GM18502 (cell line): ENCODE results near the gene STOML1.
"Not testable (repeated sequence)": the region's sequence is repeated elsewhere in the genome, so short reads cannot be mapped to it uniquely, and the experiment has no call there.

Experiments used
- ATAC-seq: cut with Tn5 transposase; IDR thresholded peaks from one replicate; pipeline ENCODE4 v1.9.1; 2021; ENCODE audit warnings: mild to moderate bottlenecking; ENCODE audit not compliant: unreplicated experiment, poor library complexity

STOML1 gene

DNA sequence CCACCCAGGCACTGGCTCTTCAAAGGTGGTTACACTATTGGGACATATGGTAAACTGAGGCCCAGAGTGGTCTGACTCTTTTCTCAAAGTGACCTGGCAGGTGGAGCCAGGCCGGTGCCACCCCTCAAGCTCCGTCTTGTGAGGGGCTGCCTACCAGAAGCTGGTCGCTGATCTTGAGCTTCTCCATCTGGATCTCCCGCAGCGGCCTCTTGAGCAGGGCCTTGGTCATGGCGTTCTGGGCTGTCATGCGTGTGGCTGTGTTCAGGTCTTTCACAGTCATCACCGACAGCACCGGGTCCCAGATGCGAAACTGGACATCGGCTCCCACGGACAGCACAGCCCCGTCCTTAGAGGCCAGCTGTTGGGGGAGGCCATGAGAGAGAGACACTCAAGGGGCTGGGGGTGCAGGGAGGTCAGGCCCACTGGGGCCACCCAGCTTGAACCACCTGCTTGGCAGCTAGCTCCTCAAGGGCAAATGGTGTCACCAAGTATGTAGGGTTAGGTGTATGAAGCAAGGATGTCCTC, 3.6 kb downstream of the STOML1 start:
- no peak for ATAC-seq

DNA sequence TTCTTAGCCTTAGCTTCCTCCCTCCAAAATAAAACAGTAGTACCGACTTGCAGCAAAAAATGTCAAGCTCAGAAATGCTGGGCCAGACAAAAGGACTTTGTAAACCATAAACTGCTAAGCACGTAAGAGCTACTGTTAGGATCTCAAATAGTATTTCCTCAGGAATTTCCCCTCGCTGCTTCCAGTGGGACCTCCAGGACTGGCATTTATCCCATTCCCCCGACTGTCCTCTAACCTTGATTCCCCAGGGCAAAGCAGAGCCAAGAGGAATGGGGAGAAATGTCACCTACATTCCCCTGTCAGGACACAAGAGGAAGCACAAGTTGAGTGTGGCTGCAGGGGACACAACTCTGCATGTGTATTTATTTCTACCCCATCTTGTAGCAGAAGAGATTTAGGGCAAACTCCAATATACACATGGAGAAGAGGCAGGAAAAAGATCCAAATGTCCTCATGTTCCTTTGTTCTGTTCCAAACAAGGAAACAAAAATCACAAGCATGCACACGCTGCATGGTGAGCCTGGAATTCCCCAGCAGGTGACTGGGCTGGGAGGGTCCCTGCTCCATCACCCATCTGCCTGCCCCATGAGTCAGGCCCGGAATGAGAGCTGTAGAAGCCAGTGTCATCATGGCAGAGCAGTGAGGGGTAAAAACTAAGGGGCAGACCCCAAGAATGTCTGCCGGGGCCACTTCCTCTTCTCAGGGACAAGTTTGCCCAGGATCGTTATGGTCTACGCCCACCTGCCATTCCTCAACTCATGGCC, 4.2 kb downstream of the STOML1 start:
- no peak for ATAC-seq

DNA sequence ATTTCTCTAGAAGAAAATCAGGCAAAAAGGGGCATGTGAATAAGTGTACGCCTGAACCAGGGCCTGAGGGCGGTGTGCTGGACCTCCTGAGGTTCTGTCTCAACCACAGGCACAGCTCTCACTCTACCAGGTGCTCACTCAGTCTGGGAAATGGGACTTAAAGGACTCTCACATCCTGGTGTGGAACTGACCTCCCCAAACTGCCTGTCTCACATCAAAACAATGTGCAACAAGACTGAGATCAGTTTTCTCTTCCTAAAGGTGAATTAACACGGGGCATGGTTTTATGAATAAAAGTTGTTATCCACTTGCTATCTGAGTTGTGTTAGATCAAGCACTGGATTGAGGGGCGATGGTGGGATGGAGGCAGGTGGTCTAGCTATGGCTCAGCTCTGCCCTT, 4.8 kb downstream of the STOML1 start:
- no peak for ATAC-seq

DNA sequence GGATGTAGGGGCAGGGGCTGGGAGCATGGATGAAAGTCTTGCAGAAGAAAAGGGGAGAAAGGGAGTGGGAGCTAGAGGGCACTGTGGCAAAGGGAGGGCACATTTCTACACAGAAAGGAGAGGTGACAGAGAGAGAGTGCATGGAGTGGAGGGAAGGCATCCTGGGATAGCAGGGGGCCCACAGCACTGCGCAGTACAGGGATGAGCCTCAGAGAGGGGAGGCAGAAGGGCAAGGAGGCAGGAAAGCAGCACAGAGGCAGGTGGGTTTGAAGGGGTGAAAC, 5.4 kb downstream of the STOML1 start:
- no peak for ATAC-seq

DNA sequence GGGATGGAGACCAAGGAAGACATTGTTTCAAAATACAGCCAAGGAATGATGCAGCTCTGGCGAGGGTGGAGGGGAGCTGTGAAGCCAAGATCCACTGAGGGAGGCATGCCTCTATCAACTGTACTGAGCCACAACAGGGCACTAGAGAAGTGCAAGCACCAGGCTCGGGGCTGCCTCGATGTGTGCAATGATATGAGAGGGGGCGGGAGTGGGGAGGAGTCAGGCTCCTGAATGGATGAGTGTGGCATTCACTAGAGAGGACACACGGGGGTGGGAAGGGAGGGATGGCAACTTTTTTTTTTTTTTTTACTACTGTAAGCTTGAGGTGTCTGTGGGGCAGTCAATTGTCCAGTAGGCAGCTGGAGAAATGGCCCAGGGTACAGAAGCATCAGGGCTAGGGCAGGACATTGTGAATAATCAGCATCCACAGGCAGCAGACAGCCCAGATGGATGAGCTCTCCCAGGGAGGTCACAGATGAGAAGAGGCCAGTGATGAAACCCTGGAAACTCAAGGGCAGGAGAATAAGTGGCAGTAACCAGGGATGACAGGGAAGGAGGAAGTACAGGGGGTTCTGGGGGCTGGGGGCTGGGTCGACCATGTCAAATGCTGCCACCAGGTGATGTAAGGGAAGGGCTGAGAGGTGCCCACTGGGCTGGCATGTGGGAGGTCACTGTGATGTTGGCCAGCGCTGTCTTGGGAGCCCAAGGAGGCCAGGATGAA, 5.9 kb downstream of the STOML1 start:
- ATAC-seq = no peak

DNA sequence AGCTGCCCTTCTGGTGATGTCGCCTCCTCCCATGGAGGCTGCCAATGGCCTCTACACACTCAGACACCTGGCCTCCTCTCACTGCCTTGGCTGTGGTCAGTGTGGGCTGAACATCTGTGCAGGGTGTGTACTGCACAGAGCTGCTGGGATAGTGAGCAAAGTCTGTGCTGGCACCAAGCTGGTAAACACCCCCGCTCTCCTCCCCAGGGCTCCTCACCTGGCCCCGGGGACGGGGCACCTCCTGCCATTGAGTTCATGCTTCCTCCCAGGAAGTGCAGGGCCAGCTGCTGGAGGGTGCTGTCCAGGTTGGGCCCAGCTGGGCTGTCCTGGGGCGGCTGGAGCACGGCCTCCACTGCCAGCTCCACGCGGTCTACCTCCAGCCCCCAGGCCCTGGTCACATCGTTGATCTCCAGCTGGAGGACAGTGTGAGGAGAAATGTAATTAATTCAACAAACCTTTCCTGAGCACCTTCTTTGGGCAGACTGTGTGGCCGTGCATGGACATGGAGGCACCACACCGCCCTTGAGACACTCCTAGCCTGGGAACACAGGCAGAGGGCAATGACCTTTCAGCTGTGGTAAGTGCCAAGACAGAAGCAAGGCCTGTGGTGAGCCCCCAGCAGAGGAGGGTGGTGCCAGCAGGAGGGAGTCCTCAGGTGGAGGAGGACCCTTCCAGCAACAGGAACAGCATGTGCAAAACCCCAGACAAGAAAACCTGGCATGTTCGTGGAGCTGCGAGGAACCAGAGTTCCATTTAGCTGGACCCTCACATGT, 6.8 kb downstream of the STOML1 start:
- no peak for ATAC-seq

DNA sequence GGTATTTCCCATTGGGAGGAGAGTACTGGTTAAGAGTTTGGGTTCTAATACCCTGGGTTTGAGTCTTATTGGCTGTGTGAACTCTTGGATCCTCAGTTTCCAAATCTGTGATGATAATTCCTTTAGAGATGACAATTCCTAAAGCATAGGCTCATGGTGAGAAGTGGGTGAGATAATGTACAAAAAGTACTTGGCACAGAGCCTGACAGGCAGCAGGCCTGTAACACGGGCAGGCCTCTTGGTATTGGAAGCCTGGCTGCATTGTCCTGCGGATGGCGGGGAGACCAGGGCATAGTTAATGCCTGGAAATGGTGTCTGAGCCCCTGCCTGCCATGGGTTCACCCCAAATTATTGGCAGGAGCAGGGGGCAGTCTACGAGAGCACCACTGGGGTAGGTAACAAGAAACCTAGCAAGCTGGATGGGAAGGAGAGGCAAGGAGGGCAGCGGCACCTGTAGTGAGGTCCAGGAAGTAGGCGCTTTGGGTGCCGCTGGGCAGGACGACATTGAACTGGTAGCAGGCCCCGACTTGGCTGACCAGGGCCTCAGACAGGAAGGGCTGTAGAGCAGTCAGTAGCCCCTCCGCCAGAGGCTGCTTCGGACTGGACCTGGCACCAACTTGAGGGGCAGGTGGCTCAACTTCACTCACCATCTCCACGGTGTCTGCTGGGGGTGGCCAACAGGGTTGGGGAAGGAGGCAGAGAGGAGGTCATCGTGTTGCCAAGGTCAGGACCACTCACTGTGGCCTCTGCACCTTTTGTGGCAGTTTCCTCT, 7.7 kb downstream of the STOML1 start:
- ATAC-seq = no peak

DNA sequence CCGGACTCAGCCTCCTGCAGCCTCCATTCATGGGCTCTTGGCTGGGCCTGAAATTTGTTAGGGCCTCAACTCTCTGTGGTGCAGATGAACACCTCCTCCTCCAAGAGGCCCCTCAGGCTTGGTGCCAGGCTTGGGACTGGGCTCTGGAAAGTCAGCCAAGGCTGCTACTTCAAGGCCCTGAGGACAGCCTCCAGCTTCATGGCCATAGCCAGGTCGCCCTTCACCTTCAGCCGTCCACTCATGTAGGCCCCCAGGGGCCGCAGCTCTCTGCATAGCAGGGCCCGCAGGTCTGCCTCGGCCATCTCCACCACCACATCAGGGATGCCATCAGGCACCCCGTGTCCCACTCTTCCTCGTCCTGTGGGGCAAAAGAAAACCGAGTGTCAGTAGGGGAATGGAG, 8.3 kb downstream of the STOML1 start:
- no peak for ATAC-seq

DNA sequence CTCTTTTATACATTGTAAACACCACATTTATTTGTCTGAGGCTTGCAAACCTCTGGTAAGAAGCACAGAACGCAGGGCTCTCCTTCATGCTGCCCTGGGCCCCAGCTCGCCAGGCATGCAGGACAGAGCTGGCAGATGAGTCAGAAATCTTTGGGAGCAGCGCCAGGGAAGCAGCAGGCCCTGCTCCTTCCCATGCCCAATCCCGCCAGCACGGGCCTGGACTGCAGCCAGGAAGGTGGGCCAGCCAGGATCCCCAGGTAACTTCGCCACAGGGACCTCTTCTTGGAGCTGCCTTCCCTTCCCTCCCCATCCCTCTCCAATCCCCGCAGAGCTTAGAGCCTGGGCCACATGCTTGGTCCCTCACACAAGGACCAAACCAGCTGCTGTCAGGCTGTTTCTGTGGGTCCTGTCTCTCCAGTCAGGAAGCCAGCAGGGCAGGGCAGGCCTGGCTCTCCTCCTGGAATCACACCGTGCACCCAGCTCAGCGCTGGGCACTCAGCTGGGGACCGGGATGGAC, 8.8 kb downstream of the STOML1 start:
- no peak for ATAC-seq

DNA sequence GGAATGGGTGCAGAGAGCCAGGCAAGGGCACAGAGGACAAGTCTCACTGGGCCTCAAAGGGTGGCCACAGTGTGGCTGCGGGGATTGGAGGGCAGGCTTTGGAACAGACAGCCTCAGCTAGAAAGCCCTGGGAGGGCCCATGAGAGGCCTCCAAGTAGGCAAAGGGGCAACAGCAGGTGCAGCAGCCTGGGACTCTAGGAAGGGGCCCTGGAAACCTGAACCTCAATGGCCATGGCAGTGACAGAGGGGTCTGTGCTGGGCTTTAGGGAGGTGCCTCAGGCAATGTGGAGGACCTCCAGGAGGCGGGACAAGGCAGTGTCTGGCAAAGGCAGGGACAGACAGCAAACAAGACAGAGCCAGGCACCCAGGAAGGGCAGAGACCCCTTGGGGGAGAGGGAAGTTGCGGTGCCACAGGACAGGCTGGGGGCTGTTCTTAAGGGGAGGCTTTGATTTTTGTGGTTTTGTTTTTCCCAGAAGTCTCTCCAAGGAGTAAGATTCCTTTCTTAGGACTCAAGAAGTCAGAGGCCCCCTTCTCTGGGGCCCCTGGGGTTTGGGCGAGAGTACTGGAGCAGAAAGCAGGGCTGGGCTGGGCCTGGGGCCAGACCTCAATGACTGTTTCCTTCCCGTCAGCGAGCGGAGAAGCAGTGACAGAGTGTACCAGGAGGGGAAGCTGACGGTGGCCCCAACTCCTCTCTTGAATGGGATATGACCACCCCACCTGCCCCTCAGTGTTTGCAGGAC, 9.7 kb downstream of the STOML1 start:
- no peak for ATAC-seq

DNA sequence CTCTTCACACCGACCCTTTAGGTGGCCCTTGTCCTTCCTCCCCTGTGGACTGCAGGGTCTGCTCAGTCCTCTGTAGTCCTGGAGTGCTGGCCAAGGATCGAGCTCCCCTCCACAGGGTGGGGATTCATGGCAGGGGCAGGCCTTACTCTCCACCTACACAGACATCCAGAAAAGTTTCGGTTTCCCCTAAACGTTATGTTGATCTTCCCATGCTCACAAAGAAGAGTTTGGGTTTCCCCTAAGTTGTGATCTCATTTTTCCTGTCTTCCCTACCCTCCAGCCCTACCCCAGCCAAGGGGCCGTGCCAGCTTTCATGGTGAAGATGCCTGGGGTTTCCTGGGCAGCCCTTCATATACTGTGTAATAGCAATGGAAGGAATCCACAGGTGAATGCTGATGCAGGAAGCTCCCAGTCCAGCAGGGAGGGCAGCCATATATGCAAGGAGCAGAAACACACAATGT, 10.3 kb downstream of the STOML1 start:
- ATAC-seq = no peak

DNA sequence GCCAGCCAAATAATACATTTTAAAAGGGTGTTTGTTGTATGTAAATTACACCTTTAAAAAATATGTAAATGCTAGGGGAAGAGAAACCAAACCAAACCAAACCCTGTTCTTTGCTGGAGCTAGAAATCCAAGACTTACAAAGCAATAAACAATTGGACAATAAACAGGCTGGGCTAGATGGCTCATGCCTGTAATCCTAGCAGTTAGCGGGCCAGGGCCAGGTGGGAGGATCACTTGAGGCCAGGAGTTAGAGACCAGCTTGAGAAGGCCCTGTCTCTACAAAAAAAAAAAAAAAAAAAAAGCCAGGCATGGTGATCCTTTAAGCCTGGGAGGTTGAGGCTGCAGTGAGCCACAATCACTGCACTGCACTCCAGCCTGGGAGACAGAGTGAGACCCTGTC, 12.5 kb downstream of the STOML1 start:
- no peak for ATAC-seq

DNA sequence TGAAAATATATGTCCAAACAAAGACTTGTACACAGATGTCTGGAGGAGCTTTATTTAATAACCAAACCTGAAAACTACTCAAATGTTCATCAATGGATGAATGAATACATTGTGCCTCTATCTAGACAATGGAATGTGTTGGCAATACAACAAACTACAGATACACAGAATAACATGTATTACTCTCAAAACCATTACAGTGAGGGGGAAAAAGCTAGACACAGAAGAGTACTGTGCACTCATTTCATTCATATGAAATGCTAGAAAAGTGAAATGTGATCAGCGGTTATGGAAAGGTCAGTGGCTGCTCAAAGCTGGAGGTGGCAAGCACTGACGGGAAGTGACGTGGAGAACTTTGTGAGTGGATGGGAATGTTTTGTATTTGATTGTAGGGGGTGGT, 13.2 kb downstream of the STOML1 start:
- ATAC-seq = no peak

DNA sequence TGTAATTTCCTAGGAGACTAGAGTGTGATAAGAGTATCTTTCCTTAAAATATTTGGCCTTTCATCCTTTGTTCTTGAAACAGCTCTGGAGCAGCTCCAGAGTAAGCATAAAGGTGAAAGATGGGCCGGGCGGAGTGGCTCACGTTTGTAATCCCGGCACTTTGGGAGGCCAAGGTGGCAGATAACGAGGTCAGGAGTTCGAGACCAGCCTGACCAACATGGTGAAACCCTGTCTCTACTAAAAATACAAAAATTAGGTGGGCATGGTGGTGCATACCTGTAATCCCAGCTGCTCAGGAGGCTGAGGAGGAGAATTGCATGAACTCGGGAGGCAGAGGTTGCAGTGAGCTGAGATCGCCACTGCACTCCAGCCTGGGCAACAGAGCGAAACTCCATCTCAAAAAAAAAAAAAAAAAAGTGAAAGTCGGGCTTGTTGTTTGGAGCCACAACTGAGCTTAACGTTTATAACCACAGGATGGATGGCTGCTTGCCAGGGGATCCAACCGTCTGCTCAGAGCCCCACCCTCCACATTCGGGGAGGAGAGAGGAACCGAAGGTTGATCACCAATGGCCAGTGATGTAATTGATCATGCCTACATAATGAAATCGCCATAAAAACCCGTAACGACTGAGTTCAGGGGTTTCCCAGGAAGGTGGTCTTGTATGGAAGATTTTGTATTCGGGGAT, 16.5 kb downstream of the STOML1 start:
- ATAC-seq = not testable (repeated sequence)

DNA sequence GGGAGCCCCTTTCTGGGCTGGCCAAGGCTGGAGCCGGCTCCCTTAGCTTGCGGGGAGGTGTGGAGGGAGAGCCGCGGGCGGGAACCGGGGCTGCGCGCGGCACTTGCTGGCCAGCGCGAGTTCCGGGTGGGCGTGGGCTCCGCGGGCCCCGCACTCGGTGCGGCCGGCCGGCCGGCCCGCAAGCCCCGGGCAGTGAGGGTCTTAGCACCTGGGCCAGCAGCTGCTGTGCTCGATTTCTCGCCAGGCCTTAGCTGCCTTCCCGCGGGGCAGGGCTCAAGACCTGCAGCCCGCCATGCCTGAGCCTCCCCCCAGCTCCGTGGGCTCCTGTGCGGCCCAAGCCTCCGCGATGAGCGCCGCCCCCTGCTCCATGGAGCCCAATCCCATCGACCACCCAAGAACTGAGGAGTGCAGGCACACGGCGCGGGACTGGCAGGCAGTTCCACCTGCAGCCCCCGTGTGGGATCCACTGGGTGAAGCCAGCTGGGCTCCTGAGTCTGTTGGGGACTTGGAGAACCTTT, 18.4 kb downstream of the STOML1 start:
- not testable (repeated sequence) for ATAC-seq

DNA sequence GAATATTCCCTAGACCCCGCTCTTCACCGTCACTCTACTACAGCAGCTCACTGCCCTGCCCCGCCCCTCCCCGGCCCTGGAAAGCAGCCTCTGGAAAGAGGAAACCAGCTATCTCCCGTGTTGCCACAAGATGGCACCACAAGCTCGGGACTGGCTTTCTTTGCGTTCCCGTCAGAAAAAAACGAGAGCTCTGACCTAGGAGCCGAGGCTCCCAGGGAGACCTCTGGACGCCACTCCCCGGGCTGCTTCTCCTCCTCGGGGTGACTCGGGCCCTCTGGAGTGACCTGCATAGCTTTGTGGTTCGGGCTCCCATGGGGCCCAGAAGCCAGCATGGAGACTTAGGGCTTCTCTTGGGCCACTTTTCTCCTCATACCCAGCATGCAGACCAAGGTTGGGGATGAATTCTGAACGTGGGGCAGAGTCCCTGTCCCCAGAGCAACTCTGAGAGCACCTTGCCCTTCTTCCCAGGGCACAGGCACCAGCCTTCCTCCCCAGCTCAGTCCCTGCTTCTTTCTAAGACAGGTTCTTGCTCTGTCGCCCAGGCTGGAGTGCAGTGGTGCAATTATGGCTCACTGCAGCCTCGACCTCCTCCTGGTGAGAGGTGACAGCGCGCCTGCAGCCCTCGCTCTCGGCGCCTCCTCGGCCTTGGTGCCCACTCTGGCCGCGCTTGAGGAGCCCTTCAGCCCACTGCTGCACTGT, 19.0 kb downstream of the STOML1 start:
- no peak for ATAC-seq

DNA sequence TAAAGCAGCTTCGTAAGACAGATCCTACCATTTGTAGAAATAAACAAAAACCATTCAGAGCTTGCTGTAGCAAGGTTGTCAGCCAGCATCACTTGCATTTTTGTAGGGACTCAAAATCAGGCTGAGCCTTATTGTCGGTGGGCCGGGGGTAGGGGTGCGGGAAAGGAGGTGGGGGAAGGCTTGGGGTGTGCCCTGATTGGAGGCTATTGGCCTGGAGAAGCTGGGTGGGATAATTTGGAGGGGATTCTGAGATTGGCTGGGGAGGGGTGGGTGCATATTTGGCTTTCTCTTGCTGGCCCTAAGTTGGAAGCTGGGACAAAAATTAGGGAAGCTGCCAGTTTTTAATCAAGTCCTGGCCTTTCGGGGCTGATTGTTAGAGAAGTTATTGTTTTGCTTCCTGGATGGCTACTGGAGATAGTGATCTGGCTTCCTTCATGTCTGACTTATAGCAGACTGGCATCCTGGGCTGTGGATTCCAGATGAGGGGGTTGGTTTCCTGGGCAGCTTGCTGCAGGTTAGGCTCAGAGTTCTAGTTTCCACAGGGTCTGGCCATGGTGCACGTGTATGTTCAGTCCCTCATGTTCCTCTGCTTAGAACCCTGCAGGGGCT, 22.8 kb downstream of the STOML1 start:
- no peak for ATAC-seq

DNA sequence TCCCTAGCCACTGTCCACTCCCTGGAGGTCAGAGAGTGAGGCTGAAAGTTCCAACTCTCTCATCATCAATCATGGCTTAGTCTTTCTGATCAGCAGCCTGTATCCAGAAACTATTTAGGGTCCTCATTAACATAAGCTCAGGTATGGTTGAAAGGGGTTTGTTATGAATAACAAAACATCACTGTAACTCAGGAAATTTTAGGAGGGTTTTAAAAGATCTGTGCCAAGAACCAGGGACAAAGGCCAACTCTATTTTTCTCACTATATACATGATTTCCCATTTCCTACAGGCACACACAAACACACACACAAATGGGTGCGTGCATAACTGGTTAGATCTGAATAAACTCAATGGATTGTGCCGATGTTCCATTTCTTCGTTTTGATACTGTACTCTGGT, 23.6 kb downstream of the STOML1 start:
- ATAC-seq = no peak
